ENCODE results near the gene TOMT.
"Not testable (repeated sequence)": the region's sequence is repeated elsewhere in the genome, so short reads cannot be mapped to it uniquely, and the experiment has no call there.

DNA sequence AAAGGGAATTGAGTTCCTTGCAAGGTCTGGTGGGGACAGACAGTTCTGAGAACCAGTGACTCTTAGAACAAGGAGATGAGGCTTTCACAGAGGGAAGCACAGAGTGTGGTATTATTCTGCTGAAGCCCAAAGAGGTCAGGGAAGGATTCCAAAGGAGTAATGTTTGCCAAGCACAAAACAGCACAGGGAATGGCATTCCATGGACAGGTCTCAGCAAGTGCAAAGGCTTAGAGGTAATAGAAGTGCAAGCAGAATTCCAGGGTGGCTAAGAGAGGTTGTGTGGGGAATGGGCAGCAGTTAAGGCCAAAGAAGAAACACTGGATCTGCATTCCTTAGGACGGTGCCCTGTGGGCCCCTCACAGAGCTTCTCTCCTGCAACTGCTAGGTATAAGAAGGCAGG, 36.4 kb downstream of the TOMT start:
- not testable (repeated sequence) for TF ChIP-seq RAD21 (conservative IDR thresholded peaks at IDR 0.05); EP300 (conservative IDR thresholded peaks at IDR 0.05; ENCODE audit: poor library complexity, severe bottlenecking); POLR2AphosphoS5 (IDR thresholded peaks at IDR 0.05)
- TF ChIP-seq, protein P1, sequence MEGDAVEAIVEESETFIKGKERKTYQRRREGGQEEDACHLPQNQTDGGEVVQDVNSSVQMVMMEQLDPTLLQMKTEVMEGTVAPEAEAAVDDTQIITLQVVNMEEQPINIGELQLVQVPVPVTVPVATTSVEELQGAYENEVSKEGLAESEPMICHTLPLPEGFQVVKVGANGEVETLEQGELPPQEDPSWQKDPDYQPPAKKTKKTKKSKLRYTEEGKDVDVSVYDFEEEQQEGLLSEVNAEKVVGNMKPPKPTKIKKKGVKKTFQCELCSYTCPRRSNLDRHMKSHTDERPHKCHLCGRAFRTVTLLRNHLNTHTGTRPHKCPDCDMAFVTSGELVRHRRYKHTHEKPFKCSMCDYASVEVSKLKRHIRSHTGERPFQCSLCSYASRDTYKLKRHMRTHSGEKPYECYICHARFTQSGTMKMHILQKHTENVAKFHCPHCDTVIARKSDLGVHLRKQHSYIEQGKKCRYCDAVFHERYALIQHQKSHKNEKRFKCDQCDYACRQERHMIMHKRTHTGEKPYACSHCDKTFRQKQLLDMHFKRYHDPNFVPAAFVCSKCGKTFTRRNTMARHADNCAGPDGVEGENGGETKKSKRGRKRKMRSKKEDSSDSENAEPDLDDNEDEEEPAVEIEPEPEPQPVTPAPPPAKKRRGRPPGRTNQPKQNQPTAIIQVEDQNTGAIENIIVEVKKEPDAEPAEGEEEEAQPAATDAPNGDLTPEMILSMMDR (IDR thresholded peaks at IDR 0.05; ENCODE audit: poor library complexity, severe bottlenecking): not testable (repeated sequence)

All from neural cell (in vitro differentiated cells).